HG02870 (cell line): ENCODE measurements around the gene TEDDM1.

ENCODE experiments used
- ATAC-seq: cut with Tn5 transposase; IDR thresholded peaks from one replicate; pipeline ENCODE4 v1.9.1; 2021; ENCODE audit warnings: mild to moderate bottlenecking, moderate library complexity; ENCODE audit not compliant: unreplicated experiment

The TEDDM1 gene

GRCh38 chr1:182407724-182408123, 7.3 kb upstream of the TEDDM1 start:
- no peak for ATAC-seq

DNA sequence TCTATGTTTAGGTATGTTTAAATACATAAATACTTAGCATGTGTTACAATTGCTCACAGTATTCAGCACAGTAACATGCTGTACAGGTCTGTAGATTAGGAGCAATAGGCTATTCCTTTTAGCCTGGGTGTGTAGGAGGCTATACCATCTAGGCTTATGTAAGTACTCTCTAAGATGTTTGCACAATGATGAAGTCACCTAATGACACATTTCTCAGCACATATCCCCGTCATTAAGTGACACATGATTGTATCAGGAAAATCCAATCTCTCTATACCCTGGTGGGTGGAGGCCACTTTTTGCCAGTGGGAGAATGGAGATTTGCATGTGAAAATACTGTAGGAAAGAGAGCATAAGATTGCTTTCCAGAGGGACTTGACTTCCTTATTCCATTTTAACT, 5.5 kb upstream of the TEDDM1 start:
- no peak for ATAC-seq

- ATAC-seq: no peak
Measured at GRCh38 chr1:182405578-182405977, 5.1 kb upstream of the TEDDM1 start.

DNA sequence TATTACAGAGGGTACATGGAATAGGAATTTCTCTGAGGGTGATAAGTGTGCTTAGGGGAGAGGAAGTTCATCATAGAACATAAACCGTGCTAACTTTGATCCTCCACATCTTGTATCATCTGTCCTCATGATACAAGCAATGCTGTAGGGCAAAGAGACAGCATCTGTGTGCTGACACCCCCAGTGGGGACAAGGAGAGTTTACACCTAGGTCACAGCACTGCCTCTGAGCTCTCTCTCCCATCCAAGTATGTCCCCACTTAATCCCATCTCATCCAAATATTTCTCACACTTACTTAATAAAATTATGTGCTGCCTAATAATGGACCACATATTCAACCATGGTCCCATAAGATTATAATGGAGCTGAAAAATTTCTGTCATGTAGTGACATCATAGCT, 4.3 kb upstream of the TEDDM1 start:
- no peak for ATAC-seq

- no peak for ATAC-seq
Measured at GRCh38 chr1:182397653-182398393, 2.6 kb downstream of the TEDDM1 start.

- no peak for ATAC-seq
Measured at GRCh38 chr1:182395906-182396305, 4.6 kb downstream of the TEDDM1 start.

GRCh38 chr1:182394055-182394775, 6.3 kb downstream of the TEDDM1 start:
- ATAC-seq: no peak

DNA sequence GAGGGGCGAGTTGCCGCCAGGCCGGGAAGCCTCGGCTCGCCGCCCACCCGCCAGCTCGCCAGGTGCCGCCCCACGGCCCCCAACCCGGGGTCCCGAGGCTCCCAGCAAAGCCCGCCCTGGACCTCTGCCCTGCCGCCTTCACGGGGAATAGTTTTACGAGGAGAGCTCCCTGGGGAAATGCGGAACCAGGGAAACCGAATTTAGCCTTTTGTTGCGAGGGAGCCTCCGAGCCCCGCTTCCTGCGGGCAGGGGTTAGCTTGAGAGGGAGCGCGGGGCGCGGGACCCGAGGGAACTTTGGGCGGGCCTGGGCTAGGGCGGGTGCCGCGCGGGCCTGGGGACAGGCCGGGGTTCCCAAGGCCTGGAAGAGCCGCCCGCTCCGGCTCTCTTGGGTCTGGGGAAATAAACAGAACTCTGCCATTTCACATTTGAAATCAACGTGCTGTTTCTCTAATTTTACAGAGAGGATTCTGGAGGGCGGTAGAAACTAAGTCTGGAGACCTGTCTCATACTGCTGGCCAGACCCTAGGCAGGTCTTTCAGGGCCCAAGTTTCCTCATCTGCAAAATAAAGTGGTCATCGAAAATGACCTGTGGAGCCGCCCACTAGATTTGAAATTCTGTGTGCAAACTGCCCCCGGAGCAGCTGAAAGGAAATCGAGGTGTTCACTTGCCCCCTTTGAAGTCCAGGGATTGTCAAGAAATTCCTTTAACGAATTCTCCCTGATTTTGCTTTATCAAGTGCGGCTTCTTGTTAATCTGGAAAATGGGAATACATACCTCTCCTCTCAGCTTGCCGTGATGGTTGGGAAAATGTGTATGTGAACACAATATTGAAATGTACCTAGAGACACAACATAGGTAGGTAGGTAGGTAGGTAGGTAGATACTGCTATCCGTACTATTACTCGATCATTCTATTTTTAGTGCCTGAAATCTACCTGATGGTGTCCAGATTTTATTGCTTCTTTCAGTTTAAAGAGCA, 8.1 kb downstream of the TEDDM1 start:
- peak; percentile 15 for ATAC-seq

DNA sequence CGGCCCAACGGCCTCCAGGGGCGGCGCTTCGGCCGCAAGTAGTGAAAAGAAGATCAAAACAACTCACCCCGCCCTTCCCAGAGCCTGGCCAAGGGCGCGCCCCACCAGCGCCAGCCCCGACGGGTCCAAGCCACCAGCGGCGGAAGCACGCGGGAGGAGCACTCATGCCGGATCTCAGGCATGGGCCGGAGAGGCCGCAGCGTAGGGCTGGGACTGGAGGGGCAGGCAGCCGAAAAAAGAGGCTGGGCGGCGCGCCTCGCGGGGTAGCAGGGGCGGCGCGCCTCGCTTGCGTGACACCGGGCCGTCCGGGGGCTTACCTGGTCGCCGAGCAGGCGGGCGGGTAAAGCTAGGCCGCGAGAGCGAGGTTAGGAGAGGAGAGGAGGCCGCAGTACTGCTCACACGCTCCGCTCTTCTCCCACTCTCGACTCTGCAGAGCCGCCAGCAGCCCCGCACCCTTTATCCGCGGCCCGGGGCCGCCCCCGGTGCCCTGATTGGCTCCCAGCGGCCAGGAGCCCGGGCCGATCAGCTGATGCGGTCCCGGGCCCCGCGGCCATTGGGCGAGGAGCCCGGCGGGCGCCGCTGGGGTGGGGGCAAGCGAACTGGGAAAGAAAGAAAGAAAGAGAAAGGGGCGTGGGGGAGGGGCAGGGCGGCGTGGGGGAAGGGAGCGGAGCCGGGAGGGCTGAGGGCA, 9.0 kb downstream of the TEDDM1 start, which contains the start of gene GLUL:
TSS of gene GLUL (minus strand) at position 429 of the 688 bp plus-strand sequence. CDS start 3,053 bp downstream, outside the sequence.
- ATAC-seq: peak; percentile 68

GRCh38 chr1:182391028-182391361, 9.5 kb downstream of the TEDDM1 start:
- ATAC-seq: no peak

DNA sequence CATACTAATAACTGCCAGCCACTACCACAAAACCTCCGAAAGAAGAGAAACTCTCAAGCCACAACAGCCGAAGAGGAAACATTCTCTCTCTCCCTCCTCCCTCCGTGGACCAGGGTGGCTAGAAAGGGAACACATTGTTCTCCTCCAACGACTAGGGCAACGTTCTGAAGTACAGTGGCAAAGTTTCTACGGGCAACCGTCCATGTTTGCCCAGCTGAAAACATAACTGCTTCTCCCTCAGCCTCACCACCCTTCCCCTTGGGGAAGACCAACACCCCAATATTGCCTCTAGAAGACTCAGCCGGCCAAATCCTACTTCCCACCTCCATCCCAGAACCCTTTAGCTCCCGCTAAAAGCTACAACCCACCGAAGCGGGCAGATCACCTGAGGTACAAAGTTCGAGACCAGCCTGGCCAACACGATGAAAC, 10.8 kb downstream of the TEDDM1 start:
- ATAC-seq: no peak

DNA sequence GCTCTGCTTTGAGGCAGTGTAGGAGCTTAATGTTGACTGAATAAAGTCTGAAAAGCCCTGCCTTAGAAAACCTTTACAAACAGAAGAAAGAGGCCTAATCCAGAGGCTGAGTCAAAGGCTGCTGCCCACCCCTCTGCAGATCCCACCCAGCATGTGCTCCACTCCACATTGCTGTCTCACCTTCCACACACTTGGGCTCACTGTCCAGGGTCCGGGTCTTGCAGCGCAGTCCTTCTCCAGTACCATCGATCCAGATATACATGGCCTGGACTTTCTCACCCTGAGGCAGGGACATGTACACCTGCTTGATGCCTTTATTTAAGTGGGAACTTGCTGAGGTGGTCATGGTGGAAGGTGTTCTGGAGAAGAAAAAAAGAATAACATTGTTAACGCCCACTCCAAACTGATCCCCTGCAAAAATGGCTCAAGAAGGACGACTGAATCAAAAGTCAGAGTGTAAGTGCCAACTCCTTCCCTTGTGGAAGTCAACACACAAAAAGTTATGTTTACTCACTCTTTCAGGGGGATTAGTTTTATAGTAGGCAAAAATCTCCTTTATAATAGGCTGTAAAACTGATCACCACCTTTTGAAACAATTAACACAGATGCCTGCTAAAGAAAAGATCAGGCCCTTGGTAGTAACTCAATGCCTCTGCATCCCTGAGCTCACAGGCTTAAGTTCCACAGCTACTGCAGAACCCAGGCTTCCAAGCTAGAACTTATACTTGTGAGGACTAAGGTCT, 11.9 kb downstream of the TEDDM1 start:
- ATAC-seq: no peak

GRCh38 chr1:182387566-182387965, 12.9 kb downstream of the TEDDM1 start:
- ATAC-seq: no peak

DNA sequence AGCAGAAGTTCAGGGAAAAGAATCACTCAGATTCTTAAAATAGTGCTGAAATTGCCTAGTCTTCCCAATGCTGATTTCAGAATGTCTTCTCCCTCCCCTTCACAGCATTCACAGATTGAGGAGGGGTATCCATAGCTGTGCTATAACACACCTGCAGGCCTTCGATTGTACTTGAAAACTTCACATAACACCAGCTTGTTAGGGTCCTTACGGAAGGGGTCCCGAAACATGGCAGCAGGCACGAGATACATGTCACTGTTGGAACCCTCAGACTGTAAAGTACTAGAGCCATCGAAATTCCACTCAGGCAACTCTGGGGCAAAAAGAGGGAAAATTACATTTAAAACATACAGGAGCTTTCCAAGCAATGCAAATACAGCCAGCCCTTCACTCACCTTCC, 13.5 kb downstream of the TEDDM1 start:
- no peak for ATAC-seq

DNA sequence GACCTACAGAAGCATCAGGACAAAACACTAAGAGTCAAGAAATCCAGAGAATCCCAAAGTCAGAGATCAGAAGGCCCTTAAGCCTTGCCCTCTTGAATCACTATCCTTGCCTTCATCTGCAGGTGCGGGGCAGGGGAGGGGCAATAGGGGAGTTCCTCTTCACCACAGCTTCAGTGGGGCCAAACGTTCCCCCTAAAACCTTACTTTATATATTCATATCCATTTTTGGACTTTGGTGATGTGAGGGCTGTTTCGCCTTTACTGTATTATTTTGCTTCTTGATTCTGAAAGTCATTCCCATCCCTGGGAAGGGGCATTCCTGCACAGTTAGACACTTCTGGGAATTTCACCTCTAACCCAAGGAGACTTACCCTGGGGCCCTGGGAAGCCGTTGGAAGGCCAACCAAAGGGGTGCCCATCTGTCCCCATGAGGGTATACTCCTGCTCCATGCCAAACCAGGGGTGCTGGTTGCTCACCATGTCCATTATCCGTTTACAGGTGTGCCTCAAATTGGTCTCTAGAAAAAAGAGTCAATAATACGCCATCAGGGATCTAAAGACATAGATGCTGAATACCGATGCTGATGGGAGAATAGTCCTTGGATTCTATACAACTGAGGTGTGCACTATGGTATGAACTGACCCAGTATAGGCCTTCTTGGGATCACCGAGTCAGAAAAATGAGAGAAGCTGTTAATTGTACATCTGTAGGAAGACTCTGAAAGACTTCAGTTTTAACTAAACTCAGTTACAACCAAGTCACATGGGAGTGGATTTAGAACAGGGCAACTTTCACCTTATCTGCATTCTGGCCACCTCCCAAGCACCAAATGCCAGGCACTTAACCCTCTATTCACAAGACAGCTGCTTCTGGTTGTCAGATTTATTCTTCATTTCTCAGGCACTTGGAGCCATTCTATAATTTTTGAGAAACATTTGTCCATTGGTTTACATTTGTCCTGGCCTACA, 14.3 kb downstream of the TEDDM1 start:
- ATAC-seq: no peak

GRCh38 chr1:182384387-182384960, 16.0 kb downstream of the TEDDM1 start:
- ATAC-seq: no peak

GRCh38 chr1:182383934-182384333, 16.5 kb downstream of the TEDDM1 start:
- no peak for ATAC-seq

GRCh38 chr1:182383037-182383661, 17.3 kb downstream of the TEDDM1 start:
- ATAC-seq: no peak
